Adipose tissue (tissue), 3 donors: ENCODE results near the gene PAX8. TPM values are rescaled to one million over a fixed set of nuclear protein-coding genes. Genes with fewer than 3 reads are reported as not detected.
"Not testable (repeated sequence)": the region's sequence is repeated elsewhere in the genome, so short reads cannot be mapped to it uniquely, and the experiment has no call there.

ENCODE experiments used
- H3K27ac ChIP-seq: one replicate; pipeline ENCODE4 v1.5.1; 2013; ENCODE audit warnings: low read depth, low read length
- WGBS, 3 donors: extraction: QIAGEN DNeasy Blood & Tissue Kit; methylation state at CpG; one replicate each; pipeline ENCODE4 v1.1.7; 2013; 5-methylcytosine and 5-hydroxymethylcytosine counted together
- polyA plus RNA-seq, 3 donors: library from polyadenylated mRNA; stranded (reverse); fragments of 200-250 nt; gene quantifications; one replicate each; pipeline ENCODE4 v1.2.3, GENCODE V29; 2013
- donor health status: healthy with polysubstance abuse.
- donor health status: Bipolar disorder and iron deficiency.
- donor health status: healthy.

The PAX8 gene
- polyA plus RNA-seq, 3 donors = 0.07 to 19.0 (median 0.22) TPM

DNA sequence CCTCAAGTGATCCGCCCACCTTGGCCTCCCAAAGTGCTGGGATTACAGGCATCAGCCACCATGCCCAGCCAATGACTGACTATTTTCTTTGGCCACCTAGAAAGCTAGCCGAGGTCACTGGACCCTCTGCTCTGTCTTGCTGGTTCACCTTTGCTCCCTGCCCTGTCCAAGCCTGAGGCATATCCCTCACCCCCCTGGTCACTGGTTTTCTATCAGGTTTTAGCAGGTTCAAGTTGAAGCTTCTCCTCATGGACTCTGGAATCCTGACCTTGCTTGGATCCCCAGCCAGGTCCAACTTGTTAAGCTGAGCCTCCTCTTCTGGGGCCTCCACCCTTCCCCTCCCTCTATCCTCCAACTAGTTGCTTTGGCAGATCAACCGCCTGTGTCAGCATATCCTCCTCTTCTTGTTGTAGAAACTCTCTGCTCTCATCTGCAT lies 33.4 kb downstream of the PAX8 start:
- WGBS, 3 donors = 79 to 85% (median 84%) methylated on average over 3 of the region's 3 CpGs
- no peak overlapping the region for H3K27ac ChIP-seq

GRCh38 chr2:113242327-113242726 lies 36.4 kb downstream of the PAX8 start:
- no peak overlapping the region for H3K27ac ChIP-seq

DNA sequence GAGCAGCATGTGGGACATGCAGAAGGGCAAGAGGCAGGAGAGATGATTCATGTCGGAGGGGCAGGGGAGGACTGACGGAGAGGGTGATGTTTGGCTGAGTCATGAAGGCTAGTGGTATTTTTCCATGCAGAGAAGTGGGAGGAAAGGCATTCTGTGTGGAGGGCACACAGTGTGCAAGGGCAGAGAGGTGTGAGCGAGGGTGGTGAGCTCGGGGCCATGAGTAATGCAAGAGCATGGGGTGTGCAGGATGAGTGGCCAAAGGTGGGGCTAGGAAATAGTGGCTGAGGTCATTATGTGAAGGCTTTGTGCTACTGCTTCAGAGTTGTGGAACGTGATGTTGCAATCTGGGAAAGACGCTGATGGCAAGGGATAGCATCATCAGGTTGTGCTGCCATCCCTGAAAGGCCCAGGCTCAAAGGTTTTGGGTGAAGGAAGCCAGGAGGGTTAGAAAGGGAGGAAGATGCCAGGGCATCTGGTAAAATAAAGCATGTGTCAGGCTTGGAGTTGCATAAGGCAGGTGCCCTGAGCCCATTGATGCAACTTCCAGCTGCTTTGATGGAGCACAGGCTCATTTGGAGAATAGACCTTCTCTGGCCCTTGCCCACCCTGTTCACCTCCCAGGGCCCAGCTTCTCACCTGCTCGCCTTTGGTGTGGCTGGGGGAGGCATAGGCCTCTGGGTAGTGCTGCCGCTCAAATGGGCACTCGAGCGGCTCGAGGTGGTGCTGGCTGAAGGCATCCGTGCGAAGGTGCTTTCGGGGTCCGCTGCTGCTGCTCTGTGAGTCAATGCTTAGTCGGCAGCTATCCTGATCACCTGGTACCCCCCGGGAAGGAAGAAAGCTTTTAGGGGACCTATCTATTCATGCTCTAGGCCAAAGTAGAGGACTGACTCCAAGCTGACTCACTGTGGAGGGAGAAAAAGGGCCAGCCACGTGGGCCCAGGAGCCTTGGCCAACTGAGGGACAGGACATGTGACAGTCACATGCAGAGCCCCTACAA lies 37.5 kb downstream of the PAX8 start:
- 72 to 86% (median 74%) methylated on average over 18 of the region's 18 CpGs for WGBS, 3 donors

More at GRCh38 chr2:113242327-113242726, 36.4 kb downstream of the PAX8 start:
- WGBS, 3 donors = 89 to 96% (median 95%) methylated on average over 6 of the region's 6 CpGs

GRCh38 chr2:113240150-113240914 lies 38.4 kb downstream of the PAX8 start:
- 26 to 29% (median 26%) methylated on average over 15 of the region's 15 CpGs for WGBS, 3 donors
- H3K27ac ChIP-seq = no peak overlapping the region

More for the DNA sequence above, 37.5 kb downstream of the PAX8 start:
- H3K27ac ChIP-seq = no peak overlapping the region

GRCh38 chr2:113238871-113239839 lies 39.6 kb downstream of the PAX8 start:
- no peak overlapping the region for H3K27ac ChIP-seq
- WGBS, 3 donors = 89 to 94% (median 93%) methylated on average over 9 of the region's 9 CpGs

DNA sequence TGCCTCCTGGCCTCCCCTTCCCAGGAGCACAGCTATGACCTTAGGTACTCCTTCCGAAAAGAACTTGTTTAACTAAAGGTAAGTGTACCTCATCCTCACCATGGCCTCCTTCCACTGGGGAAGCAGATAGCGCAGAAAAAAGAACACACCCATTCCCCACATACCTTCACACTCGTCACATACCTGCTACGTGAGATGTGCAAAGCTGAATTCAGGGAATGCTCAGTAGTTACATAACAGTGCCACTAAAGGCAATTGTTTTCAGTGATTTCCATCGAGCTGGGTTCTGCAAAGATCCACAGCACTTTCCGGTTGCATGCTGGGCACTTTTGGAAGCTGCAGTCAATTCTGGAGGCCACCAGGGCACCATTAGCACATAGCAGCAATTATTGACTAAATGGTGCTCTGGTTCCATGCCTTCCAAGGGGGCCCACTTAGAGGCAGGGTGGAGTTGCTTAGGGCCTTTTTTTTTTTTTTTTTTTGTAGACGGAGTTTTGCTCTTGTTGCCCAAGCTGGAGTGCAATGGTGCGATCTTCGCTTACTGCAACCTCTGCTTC lies 41.0 kb downstream of the PAX8 start:
- H3K27ac ChIP-seq = no peak overlapping the region
- WGBS, 3 donors = 73 to 94% (median 91%) methylated on average over 9 of the region's 9 CpGs

- 57 to 93% (median 92%) methylated on average over 30 to 38 of the region's 38 CpGs for WGBS, 3 donors
- no peak overlapping the region for H3K27ac ChIP-seq
Measured at GRCh38 chr2:113236367-113237159, 42.2 kb downstream of the PAX8 start.

GRCh38 chr2:113235347-113236226 lies 43.1 kb downstream of the PAX8 start:
- H3K27ac ChIP-seq = not testable (repeated sequence)
- WGBS, 3 donors = 44 to 95% (median 91%) methylated on average over 48 to 70 of the region's 74 CpGs

DNA sequence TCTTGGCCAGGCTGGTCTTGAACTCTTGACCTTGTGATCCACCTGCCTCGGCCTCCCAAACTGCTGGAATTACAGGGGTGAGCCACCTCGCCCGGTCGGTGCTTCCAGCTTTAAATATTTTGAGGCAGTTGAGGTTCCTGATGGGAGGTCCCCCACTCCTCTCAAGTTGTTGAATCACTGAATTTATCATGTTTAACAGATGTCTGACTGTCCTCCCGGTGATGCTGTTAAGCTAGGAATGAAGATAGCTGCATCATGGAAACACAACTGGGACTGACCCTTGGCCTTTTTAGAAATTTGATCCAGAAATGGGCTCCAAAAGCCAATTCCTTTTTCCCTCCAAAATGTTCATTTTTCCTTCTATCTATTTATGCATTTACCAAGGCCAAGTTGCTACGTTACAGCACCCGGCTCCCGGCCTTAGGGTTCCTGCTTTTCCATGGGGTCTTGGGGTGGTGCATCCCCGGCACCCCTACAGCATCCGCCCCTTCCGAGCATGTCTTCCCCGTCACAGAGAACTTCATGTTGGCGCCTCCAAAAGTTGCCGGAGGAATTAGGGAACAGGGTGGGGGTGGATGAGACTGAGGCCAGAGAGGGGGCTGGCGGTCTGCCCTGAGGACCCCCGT lies 43.9 kb downstream of the PAX8 start:
- H3K27ac ChIP-seq = no peak overlapping the region
- WGBS, 3 donors = 54 to 91% (median 87%) methylated on average over 16 of the region's 16 CpGs

DNA sequence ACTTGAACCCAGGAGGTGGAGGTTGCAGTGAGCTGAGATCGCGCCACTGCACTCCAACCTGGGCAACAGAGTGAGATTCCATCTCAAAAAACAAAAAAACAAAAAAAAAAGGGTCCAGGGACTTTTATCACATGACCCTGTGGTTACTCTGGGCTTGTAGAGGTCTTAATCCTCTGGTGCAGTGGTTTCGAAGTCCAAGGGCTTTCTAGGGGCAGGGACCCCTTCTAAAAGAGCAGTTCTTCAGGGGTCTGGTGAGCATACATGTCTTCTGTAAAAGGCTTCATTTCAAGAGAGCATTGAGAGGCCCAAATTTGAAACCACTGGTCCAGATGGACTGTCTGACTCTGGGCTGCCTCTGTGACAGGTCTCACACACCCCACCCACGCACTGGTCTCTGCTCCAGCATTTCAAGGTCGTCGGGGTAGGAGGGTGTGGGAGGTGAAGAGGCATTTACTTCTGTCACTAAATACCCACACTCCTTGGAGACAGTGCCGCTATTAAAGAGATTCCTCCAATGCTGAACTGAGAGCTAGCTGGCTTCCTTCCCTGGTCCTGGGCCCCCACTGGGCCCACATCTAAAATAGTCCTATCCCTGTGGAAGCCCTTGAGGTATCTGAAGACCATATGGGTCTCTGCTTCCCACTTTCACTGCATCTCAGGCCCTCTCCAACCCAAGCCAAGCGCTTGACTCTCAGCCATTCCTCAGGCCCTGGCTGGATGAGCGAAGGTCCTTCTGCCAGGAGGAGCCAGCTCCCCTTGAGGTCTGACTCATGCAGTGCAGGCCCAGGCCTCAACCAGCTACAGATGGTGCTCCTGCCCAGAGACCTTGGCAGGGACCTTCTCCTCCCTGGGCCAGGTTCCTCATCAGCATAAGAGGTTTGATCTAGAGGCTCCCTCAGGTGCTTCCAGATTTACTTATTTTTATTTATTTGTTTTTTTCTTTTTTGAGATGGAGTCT lies 44.8 kb downstream of the PAX8 start:
- 83 to 87% (median 87%) methylated on average over 9 of the region's 9 CpGs for WGBS, 3 donors
- H3K27ac ChIP-seq = no peak overlapping the region

DNA sequence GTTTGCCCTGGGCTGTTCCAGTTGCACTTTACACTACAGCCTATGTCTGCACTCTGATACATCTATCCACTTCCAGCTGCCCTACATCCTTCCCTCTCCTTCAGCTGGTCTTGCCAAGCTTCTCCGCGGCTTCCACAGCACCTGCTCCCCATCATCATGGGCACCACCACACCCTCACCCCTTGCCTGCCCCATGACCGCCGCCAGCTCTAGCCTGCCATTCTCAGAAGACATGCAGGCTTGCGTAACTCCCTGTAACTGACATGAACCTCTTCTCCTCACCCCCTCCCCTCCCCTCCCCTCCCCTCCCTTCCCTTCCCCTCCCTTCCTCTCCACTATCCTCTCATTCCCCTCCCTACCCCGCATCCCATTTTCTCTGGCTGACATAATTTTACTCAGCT lies 46.0 kb downstream of the PAX8 start:
- 56 to 78% (median 62%) methylated on average over 6 of the region's 6 CpGs for WGBS, 3 donors
- no peak overlapping the region for H3K27ac ChIP-seq

DNA sequence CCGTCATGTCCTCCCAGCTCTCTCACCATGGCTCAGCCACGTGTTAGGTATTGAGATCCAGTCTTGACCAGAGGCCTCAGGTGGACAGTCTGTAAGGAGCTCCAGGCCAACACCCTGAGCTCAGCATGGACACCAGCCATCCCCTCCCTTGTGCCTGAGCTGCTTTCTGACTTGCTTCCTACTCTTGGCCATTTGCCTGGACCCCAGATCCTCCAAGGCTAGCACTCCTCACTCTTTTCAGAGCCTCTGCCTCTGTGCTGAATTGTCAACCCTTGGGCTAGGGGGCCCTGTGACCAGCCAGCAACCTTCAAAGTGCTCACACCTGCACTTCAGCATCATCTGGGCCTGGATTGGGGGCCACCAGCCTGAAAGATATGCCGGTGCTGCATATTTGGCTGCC lies 46.6 kb downstream of the PAX8 start:
- WGBS, 3 donors = 93 to 98% (median 93%) methylated on average over 3 of the region's 3 CpGs
- H3K27ac ChIP-seq = no peak overlapping the region

DNA sequence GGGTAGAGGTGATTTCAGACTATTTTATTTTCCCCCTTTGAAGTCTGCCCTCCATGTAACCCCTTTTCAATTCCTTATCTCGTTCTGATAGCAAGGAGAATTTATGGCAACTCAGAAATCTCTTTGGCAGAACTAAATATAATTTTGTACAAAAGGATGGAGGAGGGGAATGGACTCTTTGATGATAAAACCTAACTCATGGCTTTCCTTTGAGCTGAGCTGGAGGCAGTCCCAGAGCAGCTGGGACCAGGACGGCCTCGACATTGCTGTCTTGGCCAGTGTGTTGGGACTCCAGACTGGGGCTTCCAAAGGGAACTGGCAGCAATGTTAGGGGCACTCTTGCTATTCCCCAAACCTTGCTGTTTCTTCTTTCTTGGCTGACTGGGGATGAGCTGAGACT lies 47.7 kb downstream of the PAX8 start:
- 36 to 60% (median 41%) methylated on average over 3 of the region's 3 CpGs for WGBS, 3 donors

GRCh38 chr2:113230531-113230930 lies 48.2 kb downstream of the PAX8 start:
- no peak overlapping the region for H3K27ac ChIP-seq
- 38 to 85% (median 41%) methylated on average over 6 of the region's 6 CpGs for WGBS, 3 donors

More for the DNA sequence above, 47.7 kb downstream of the PAX8 start:
- H3K27ac ChIP-seq = no peak overlapping the region

- 67 to 77% (median 75%) methylated on average over 3 of the region's 3 CpGs for WGBS, 3 donors
- no peak overlapping the region for H3K27ac ChIP-seq
Measured at GRCh38 chr2:113229795-113230194, 48.9 kb downstream of the PAX8 start.
